Gastroesophageal sphincter (tissue), 3 donors: ENCODE measurements around the gene DSE.

ENCODE experiments used
- EP300 ChIP-seq: sonication (generic); formaldehyde crosslinking; IDR thresholded peaks from one replicate; pipeline ENCODE4 v1.6.1; 2017; ENCODE audit warnings: antibody characterized with exemption, mild to moderate bottlenecking
- POLR2A ChIP-seq, 2 donors: fragments of 450-650 bp; IDR thresholded peaks; one replicate each; pipeline ENCODE4 v1.6.1; 2017; ENCODE audit warnings: antibody characterized with exemption in 2 of 2, mild to moderate bottlenecking in 2 of 2, moderate library complexity in 1 of 2
- TF ChIP-seq, protein P1 (sequence below), 4 experiments: fragments of 200-600 bp in 2 of 4; fragments of 450-650 bp in 2 of 4; sonication (generic) in 1 of 4; IDR thresholded peaks; one replicate each; pipeline ENCODE4 v1.5.1; 2017 to 2019; ENCODE audit warnings: antibody characterized with exemption in 4 of 4, mild to moderate bottlenecking in 2 of 4, moderate library complexity in 2 of 4

DNA sequence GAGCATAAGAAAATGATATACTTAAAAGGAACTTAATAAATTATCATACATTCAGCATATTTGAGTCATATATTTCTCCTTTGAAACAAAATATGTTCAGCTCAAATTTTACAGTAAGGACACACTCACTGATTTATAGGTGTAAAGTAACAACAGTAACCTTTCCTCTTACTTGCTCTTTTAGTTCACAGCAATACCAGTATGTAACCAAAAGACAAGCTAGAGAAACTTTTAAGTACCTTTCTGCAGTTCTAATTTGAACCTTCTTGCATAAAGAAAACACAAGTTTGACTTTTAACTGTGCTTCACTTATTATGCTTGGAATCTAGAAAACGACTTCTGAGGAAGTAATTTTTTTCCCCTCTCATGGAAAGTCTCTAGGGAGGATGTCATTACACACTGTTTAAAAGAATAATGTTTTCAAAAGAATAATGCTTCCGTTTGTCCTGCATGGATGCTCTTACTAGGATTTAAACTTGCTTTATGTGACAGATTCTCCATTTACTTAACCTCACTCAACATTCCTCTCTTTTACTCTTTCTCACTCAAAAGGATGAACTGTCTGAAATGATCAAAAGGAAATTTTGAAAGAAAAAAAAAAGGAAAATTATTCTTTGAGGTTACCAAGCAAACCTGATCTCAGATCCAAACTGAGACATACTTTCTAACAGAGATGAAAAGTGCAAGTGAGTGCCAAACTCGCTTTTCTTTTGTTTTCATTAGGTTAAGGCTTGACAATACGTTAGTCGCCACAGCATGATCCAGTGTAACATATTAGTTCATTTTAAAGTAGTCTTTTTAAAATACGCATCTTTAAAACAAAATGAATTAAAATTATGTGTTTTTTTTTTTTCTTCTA is 68.1 kb downstream of the DSE start:
- TF ChIP-seq POLR2A (IDR thresholded peaks at IDR 0.05): no peak
- TF ChIP-seq, protein P1, sequence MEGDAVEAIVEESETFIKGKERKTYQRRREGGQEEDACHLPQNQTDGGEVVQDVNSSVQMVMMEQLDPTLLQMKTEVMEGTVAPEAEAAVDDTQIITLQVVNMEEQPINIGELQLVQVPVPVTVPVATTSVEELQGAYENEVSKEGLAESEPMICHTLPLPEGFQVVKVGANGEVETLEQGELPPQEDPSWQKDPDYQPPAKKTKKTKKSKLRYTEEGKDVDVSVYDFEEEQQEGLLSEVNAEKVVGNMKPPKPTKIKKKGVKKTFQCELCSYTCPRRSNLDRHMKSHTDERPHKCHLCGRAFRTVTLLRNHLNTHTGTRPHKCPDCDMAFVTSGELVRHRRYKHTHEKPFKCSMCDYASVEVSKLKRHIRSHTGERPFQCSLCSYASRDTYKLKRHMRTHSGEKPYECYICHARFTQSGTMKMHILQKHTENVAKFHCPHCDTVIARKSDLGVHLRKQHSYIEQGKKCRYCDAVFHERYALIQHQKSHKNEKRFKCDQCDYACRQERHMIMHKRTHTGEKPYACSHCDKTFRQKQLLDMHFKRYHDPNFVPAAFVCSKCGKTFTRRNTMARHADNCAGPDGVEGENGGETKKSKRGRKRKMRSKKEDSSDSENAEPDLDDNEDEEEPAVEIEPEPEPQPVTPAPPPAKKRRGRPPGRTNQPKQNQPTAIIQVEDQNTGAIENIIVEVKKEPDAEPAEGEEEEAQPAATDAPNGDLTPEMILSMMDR (IDR thresholded peaks at IDR 0.05): no peak
- no peak for TF ChIP-seq EP300
